DMS53 treated with DMSO at 0.1 percent for 48 hours (cell line): ENCODE data around the gene DENND2A.
A peak's percentile ranks its signal among the peaks of the same experiment; 100 is the strongest.
"Not testable (repeated sequence)": the region's sequence is repeated elsewhere in the genome, so short reads cannot be mapped to it uniquely, and the experiment has no call there.

Source experiments
- DNase-seq: peaks from one replicate; lab custom pipeline; 2025; ENCODE audit not compliant: unreplicated experiment; lab: John Stamatoyannopoulos, UW

DENND2A gene

GRCh38 chr7:140592964-140593671, 47.5 kb downstream of the DENND2A start:
- no peak for DNase-seq

- peak; percentile 30 for DNase-seq
Measured at GRCh38 chr7:140591180-140591902, 49.3 kb downstream of the DENND2A start.

- DNase-seq = no peak
Measured at GRCh38 chr7:140587243-140587642, 53.4 kb downstream of the DENND2A start.

- no peak for DNase-seq
Measured at GRCh38 chr7:140586516-140586915, 54.1 kb downstream of the DENND2A start.

DNA sequence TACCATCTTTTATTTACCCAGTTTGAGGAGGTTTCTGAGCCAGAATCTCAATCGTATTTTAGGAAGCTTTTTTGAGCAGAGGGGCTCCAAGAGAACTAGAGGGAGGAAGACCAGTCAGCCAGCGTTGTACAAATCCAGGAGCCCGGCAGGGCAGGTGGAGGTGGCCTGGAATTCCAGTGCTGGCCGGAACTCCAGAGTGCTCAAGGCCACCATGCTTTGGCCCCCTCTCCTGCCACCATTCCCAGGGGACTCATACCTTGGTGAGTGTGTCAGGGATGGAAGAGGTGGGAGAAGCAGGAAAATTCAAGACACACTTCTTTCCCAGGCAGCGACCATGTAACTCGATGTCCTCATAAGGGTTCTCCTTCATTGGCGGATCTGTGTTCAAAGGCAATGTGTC, 55.3 kb downstream of the DENND2A start:
- DNase-seq = no peak

DNA sequence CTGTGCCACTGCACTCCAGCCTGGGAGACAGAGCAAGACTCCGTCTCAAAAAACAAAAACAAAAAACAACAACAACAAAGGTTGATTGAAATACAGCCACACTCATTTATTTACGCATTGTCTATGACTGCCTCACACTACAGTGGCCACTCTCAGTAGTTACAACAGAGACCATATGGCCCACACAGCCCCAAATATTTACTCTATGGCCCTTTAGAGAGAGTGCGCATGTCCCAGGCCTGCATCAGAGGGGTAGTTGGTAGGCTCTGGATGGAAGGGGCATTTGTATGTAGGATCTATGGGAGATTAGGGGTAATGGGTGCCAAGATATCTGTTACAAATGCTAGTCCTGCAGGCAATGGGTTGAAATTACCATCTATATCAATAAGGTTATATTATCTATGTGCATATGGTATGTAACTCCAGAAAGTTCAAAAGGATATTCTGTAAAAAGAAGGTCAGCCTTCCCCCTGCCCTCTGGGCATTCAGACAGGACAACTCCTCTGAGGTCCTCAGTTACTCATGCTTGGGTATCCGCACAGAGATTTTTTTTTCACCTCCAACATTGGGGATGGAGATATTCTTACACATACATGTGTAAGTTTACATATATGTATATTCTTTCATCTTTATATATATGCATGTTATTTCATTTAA, 56.3 kb downstream of the DENND2A start:
- DNase-seq = no peak

- no peak for DNase-seq
Measured at GRCh38 chr7:140581411-140581810, 59.2 kb downstream of the DENND2A start.

DNA sequence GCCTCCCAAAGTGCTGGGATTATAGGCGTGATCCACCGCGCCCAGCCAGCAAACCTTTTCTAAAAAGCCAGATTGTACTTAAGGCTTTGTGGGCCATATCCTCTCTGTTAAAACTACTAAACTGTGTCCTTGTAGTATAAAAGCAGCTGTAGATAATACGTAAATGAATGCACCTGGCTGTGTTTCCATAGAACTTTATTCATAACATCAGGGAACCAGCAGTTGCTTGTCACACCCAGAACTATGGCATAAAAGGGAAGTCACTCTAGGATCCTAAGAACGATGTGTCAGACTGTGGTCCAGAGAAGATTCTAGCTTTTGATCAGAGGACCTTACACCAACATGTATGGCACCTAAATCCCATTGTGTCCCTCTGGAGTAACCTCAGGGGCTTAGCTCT, 63.0 kb downstream of the DENND2A start:
- no peak for DNase-seq

GRCh38 chr7:140576589-140576988, 64.0 kb downstream of the DENND2A start:
- no peak for DNase-seq

GRCh38 chr7:140571538-140572122, 69.0 kb downstream of the DENND2A start:
- DNase-seq = no peak

DNA sequence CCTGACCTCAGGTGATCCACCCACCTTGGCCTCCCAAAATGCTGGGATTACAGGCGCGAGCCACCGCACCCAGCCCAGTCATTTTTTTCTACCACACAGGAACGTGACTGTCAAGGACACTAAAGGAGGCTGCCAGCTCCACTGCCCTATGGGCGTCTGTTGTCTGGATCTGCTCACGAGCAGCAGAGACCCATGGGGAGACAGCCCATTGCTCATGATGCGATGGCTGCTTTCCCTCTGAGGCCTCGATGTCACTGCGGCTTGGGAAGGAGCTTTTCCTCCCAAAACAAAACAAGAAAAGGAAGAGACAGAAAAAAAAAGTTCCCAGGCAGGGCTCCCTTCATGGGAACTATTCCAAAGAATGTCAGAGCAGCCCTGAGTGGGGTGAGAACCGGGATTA, 70.5 kb downstream of the DENND2A start:
- DNase-seq = no peak

- no peak for DNase-seq
Measured at GRCh38 chr7:140568021-140568813, 72.4 kb downstream of the DENND2A start.

GRCh38 chr7:140566186-140566585, 74.4 kb downstream of the DENND2A start:
- DNase-seq = not testable (repeated sequence)

GRCh38 chr7:140565761-140566160, 74.9 kb downstream of the DENND2A start:
- DNase-seq = not testable (repeated sequence)

- DNase-seq = peak; percentile 30
Measured at GRCh38 chr7:140564643-140565042, 76.0 kb downstream of the DENND2A start.

- no peak for DNase-seq
Measured at GRCh38 chr7:140562926-140563481, 77.6 kb downstream of the DENND2A start.

GRCh38 chr7:140559410-140559809, 81.2 kb downstream of the DENND2A start:
- DNase-seq = no peak

DNA sequence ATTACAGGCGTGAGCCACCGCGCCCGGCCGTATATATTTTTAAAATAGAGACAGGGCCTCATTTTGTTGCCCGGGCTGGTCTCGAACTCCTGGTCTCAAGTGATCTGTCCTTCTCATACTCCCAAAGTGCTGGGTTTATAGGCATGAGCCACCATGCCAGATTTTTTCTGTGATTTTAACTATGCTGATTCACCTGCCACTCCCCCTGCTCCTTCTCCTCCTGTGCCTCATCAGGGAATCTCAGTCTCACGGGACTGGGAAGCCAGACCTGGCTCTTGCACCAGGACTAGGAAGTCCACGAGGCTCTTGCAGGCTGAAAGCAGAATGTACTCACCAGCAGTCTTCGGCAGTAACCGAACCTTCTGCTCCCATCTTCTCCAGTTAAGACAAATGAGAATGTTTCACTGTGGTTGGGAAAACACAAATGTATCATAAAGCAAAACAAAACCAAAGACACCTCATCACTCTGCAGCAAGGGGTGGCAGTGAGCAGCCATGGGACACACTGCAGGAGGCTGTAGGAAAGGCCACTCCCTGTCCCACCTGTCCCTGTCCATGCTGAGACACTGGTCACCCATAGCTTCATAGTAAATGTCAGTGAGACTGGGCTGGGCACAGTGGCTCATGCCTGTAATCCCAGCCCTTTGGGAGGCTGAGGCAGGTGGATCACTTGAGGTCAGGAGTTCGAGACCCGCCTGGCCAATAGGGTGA, 82.6 kb downstream of the DENND2A start:
- DNase-seq = no peak

- DNase-seq = no peak
Measured at GRCh38 chr7:140557069-140557468, 83.5 kb downstream of the DENND2A start.

DNA sequence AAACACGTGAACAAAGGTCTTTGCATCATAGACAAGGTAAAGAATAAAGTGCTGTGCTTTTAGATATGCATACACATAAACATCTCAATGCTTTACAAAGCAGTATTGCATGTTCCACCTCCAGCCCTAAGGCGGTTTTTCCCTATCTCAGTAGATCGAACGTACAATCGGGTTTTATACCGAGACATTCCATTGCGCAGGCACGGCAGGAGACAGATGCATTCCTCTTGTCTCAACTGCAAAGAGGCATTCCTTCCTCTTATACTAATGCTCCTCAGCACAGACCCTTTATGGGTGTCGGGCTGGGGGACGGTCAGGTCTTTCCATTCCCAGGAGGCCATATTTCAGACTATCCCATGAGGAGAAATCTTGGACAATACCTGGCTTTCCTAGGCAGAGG, 87.4 kb downstream of the DENND2A start:
- not testable (repeated sequence) for DNase-seq
